ENCODE results near the gene TBCK. TPM values are rescaled to one million over a fixed set of nuclear protein-coding genes. Genes with fewer than 3 reads are reported as not detected.
"Not testable (repeated sequence)": the region's sequence is repeated elsewhere in the genome, so short reads cannot be mapped to it uniquely, and the experiment has no call there.

The TBCK gene
- total RNA-seq, 1 experiment from 2014 or later = 25.5 TPM

- H3K9me3 ChIP-seq (ENCODE audit: low read depth, low read length, poor library complexity, severe bottlenecking) = no peaks in the 10 kb centered on the region
- no peak for DNase-seq (ENCODE audit: low spot score)
- H3K4me1 ChIP-seq (ENCODE audit: insufficient read depth, low read length, poor library complexity, severe bottlenecking) = no peaks in the 10 kb centered on the region
- no TSS peak for BruUV-seq (replicated peaks)
- intact Hi-C loops (cut with micrococcal nuclease; ENCODE audit: unreplicated experiment) = no loop called here
- H3K27ac ChIP-seq (ENCODE audit: low read depth, low read length, poor library complexity, severe bottlenecking) = no peak overlapping the region
- CTCF ChIA-PET = no interaction called here
- TF ChIP-seq EZH2 (IDR thresholded peaks at IDR 0.05; ENCODE audit: borderline replicate concordance, low read depth, low read length, poor library complexity, severe bottlenecking) = no peak
- TF ChIP-seq CTCF (conservative IDR thresholded peaks at IDR 0.05; ENCODE audit: low read depth, low read length) = no peak
- POLR2A ChIA-PET (ENCODE audit: low non-redundant PET) = no interaction called here
- no peaks in the 10 kb centered on the region for H3K27me3 ChIP-seq (replicated peaks; ENCODE audit: insufficient read depth, low read depth, low read length, poor library complexity)
- H3K36me3 ChIP-seq (ENCODE audit: insufficient read depth, low read length, poor library complexity, severe bottlenecking) = no peaks in the 10 kb centered on the region
- no peak overlapping the region for H3K4me3 ChIP-seq (ENCODE audit: low read depth, low read length, poor library complexity, severe bottlenecking)
Measured at GRCh38 chr4:106126062-106126461, 189.9 kb downstream of the TBCK start.

DNA sequence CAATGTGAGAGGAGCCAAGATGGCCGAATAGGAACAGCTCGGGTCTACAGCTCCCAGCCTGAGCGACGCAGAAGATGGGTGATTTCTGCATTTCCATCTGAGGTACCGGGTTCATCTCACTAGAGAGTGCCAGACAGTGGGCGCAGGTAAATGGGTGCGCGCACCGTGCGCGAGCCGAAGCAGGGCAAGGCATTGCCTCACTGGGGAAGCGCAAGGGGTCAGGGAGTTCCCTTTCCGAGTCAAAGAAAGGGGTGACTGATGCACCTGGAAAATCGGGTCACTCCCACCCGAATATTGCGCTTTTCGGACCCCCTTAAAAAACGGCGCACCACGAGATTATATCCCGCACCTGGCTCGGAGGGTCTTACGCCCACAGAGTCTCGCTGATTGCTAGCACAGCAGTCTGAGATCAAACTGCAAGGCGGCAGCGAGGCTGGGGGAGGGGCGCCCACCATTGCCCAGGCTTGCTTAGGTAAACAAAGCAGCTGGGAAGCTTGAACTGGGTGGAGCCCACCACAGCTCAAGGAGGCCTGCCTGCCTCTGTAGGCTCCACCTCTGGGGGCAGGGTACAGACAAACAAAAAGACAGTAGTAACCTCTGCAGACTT is 196.0 kb downstream of the TBCK start:
- POLR2A ChIA-PET (ENCODE audit: low non-redundant PET); H3K27me3 ChIP-seq (replicated peaks; ENCODE audit: insufficient read depth, low read depth, low read length, poor library complexity); H3K27ac ChIP-seq (ENCODE audit: low read depth, low read length, poor library complexity, severe bottlenecking); CTCF ChIA-PET; DNase-seq (ENCODE audit: low spot score); H3K4me1 ChIP-seq (ENCODE audit: insufficient read depth, low read length, poor library complexity, severe bottlenecking); BruUV-seq (replicated peaks); H3K4me3 ChIP-seq (ENCODE audit: low read depth, low read length, poor library complexity, severe bottlenecking); intact Hi-C loops (cut with micrococcal nuclease; ENCODE audit: unreplicated experiment); H3K36me3 ChIP-seq (ENCODE audit: insufficient read depth, low read length, poor library complexity, severe bottlenecking); H3K9me3 ChIP-seq (ENCODE audit: low read depth, low read length, poor library complexity, severe bottlenecking): not testable (repeated sequence)

- Histone ChIP-seq H3K27me3 (replicated peaks; ENCODE audit: insufficient read depth, low read depth, low read length, poor library complexity) (no peaks in the 10 kb centered on the region), H3K4me1 (ENCODE audit: insufficient read depth, low read length, poor library complexity, severe bottlenecking) (no peaks in the 10 kb centered on the region), H3K36me3 (ENCODE audit: insufficient read depth, low read length, poor library complexity, severe bottlenecking) (no peaks in the 10 kb centered on the region), H3K9me3 (ENCODE audit: low read depth, low read length, poor library complexity, severe bottlenecking) (no peaks in the 10 kb centered on the region), H3K27ac (ENCODE audit: low read depth, low read length, poor library complexity, severe bottlenecking) (no peak overlapping the region), H3K4me3 (ENCODE audit: low read depth, low read length, poor library complexity, severe bottlenecking) (no peak overlapping the region)
- BruUV-seq (replicated peaks) = no TSS peak
- ChIA-PET POLR2A (ENCODE audit: low non-redundant PET) (interaction anchor here (0.7 kb wide), 1 partner anchor 90 kb away, joined by 5 read pairs; no protein-coding TSS in a partner anchor), CTCF (no interaction called here)
- TF ChIP-seq EZH2 (IDR thresholded peaks at IDR 0.05; ENCODE audit: borderline replicate concordance, low read depth, low read length, poor library complexity, severe bottlenecking) (no peak), CTCF (conservative IDR thresholded peaks at IDR 0.05; ENCODE audit: low read depth, low read length) (no peak)
- intact Hi-C loops (cut with micrococcal nuclease; ENCODE audit: unreplicated experiment) = no loop called here
- no peak for DNase-seq (ENCODE audit: low spot score)
Measured at GRCh38 chr4:106116025-106116424, 200.0 kb downstream of the TBCK start.

DNA sequence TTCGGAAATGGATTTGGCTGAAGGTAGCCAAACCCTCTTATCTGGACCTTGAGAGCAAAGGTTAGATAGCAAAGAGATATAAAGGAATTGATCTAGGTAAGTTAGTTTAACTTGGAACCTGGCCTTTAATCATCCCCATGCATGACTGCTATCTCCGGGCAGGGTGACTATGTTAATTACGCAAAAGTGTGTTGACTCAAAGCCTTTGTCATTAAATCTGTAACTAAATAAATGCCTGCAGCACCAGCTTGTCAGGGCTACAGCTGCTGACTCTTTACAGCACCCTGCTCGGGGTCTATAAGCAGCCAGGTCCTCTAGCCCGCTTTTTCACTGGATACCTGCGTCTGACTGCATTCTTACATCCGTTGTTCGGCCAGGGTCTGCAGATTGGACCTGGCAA is 201.7 kb downstream of the TBCK start:
- intact Hi-C loops (cut with micrococcal nuclease; ENCODE audit: unreplicated experiment) = no loop called here
- no peaks in the 10 kb centered on the region for H3K4me1 ChIP-seq (ENCODE audit: insufficient read depth, low read length, poor library complexity, severe bottlenecking)
- ChIA-PET POLR2A (ENCODE audit: low non-redundant PET) (no interaction called here), CTCF (no interaction called here)
- DNase-seq (ENCODE audit: low spot score) = no peak
- H3K9me3 ChIP-seq (ENCODE audit: low read depth, low read length, poor library complexity, severe bottlenecking) = peaks cover 2% of the 10 kb centered on the region
- H3K27me3 ChIP-seq (replicated peaks; ENCODE audit: insufficient read depth, low read depth, low read length, poor library complexity) = no peaks in the 10 kb centered on the region
- H3K4me3 ChIP-seq (ENCODE audit: low read depth, low read length, poor library complexity, severe bottlenecking) = no peak overlapping the region
- H3K27ac ChIP-seq (ENCODE audit: low read depth, low read length, poor library complexity, severe bottlenecking) = no peak overlapping the region
- TF ChIP-seq CTCF (conservative IDR thresholded peaks at IDR 0.05; ENCODE audit: low read depth, low read length) (no peak), EZH2 (IDR thresholded peaks at IDR 0.05; ENCODE audit: borderline replicate concordance, low read depth, low read length, poor library complexity, severe bottlenecking) (no peak)
- BruUV-seq (replicated peaks) = no TSS peak
- H3K36me3 ChIP-seq (ENCODE audit: insufficient read depth, low read length, poor library complexity, severe bottlenecking) = no peaks in the 10 kb centered on the region

DNA sequence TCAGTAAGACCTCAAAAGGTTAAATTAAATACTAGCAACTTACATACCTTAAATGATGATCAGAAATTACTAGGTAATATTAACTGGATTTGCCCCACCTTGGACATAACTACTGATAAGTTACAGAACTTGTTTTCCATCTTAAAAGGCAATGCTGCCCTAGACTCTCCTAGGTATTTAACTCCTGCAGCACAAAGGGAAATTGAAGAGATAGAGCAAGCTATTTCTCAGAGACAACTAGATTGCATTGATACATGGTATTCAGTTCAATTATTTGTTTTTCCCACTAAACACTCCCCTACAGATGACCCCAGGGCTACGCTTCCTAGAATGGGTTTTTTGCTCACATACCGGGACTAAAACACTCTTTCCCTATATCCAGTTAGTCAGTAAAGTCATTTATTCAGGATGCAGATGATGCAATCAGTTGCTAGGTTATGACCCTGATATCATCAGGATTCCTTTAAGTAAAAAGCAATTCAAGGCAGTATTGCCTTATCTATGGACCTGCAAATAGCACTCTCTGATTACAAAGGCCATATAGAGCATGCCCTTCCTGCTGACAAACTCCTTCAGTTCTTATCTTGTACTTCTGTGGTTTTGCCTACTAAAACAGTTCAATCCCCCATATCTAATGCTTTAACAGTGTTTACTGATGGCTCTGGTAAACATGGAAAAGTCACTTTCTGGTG is 204.1 kb downstream of the TBCK start:
- BruUV-seq (replicated peaks); H3K4me3 ChIP-seq (ENCODE audit: low read depth, low read length, poor library complexity, severe bottlenecking); CTCF ChIA-PET; POLR2A ChIA-PET (ENCODE audit: low non-redundant PET); H3K9me3 ChIP-seq (ENCODE audit: low read depth, low read length, poor library complexity, severe bottlenecking); intact Hi-C loops (cut with micrococcal nuclease; ENCODE audit: unreplicated experiment); H3K4me1 ChIP-seq (ENCODE audit: insufficient read depth, low read length, poor library complexity, severe bottlenecking); H3K27me3 ChIP-seq (replicated peaks; ENCODE audit: insufficient read depth, low read depth, low read length, poor library complexity); DNase-seq (ENCODE audit: low spot score); H3K27ac ChIP-seq (ENCODE audit: low read depth, low read length, poor library complexity, severe bottlenecking); H3K36me3 ChIP-seq (ENCODE audit: insufficient read depth, low read length, poor library complexity, severe bottlenecking): not testable (repeated sequence)

Measured in A673 (cell line).